Neural cell (in vitro differentiated cells): ENCODE results near the gene TFPI2.

ENCODE experiments used
- EP300 ChIP-seq: fragments of 450-650 bp; conservative IDR thresholded peaks from 2 replicates; pipeline ENCODE4 v1.6.1; 2014; ENCODE audit warnings: antibody characterized with exemption, mild to moderate bottlenecking, moderate library complexity; ENCODE audit not compliant: poor library complexity, severe bottlenecking
- EZH2 ChIP-seq: fragments of 200-600, 300-800 bp; shearing (Covaris generic), sonication (generic); IDR thresholded peaks from 2 replicates; pipeline ENCODE4 v1.6.1; 2014; ENCODE audit warnings: antibody characterized with exemption, low read length, borderline replicate concordance, mild to moderate bottlenecking; ENCODE audit not compliant: insufficient read depth, poor library complexity, severe bottlenecking
- TAF1 ChIP-seq: IDR thresholded peaks from 2 replicates; pipeline ENCODE4 v1.6.1; 2012; ENCODE audit warnings: low read depth
- TF ChIP-seq, protein P1 (sequence below): fragments of 450-650 bp; IDR thresholded peaks from 2 replicates; pipeline ENCODE4 v1.5.1; 2014; ENCODE audit warnings: antibody characterized with exemption, mild to moderate bottlenecking, moderate library complexity; ENCODE audit not compliant: poor library complexity, severe bottlenecking

DNA sequence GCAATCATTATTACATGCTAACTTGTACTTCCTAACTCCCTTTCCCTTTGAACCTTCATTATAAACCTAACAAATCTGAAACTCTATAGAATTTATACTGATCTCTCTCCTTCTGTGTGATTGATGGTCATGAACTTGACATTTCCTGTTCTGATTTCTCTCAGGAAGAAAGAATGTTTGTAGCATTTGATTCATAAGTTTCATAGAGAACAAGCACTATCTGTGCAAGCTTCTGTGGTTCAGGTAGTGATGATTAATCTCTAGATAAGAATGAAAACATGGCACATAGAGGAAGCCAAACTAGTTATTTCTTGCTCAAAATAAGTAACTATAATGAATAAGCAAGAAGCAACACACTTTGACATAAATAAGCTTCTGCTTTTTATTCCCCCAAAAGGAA is 34.2 kb downstream of the TFPI2 start:
- TF ChIP-seq, protein P1, sequence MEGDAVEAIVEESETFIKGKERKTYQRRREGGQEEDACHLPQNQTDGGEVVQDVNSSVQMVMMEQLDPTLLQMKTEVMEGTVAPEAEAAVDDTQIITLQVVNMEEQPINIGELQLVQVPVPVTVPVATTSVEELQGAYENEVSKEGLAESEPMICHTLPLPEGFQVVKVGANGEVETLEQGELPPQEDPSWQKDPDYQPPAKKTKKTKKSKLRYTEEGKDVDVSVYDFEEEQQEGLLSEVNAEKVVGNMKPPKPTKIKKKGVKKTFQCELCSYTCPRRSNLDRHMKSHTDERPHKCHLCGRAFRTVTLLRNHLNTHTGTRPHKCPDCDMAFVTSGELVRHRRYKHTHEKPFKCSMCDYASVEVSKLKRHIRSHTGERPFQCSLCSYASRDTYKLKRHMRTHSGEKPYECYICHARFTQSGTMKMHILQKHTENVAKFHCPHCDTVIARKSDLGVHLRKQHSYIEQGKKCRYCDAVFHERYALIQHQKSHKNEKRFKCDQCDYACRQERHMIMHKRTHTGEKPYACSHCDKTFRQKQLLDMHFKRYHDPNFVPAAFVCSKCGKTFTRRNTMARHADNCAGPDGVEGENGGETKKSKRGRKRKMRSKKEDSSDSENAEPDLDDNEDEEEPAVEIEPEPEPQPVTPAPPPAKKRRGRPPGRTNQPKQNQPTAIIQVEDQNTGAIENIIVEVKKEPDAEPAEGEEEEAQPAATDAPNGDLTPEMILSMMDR, result no peak
- TF ChIP-seq TAF1, result no peak
- no peak for TF ChIP-seq EZH2
- TF ChIP-seq EP300, result no peak
